ENCODE data around the gene MTPN. TPM values are rescaled to one million over a fixed set of nuclear protein-coding genes. Genes with fewer than 3 reads are reported as not detected.

MTPN gene
- polyA plus RNA-seq, 1 experiment = 260 TPM

GRCh38 chr7:135905858-135906257 lies 71.3 kb downstream of the MTPN start:
- no peaks in the 10 kb centered on the region for H3K27me3 ChIP-seq (ENCODE audit: control insufficient read depth, insufficient read depth, low read length)
- H3K27ac ChIP-seq (ENCODE audit: low read depth, low read length) = no peak overlapping the region
- CTCF ChIA-PET = no interaction called here
- H3K9me3 ChIP-seq (ENCODE audit: control insufficient read depth, insufficient read depth, low read length) = no peaks in the 10 kb centered on the region
- no peak for DNase-seq (ENCODE audit: low read depth, low spot score)
- TF ChIP-seq CTCF (IDR thresholded peaks at IDR 0.05; ENCODE audit: low read depth, low read length) = no peak
- POLR2A ChIA-PET = no interaction called here
- no peak overlapping the region for H3K4me3 ChIP-seq (ENCODE audit: low read depth, low read length)

- no peak for TF ChIP-seq CTCF (IDR thresholded peaks at IDR 0.05; ENCODE audit: low read depth, low read length)
- no peak overlapping the region for H3K4me3 ChIP-seq (ENCODE audit: low read depth, low read length)
- POLR2A ChIA-PET = no interaction called here
- no peak overlapping the region for H3K27ac ChIP-seq (ENCODE audit: low read depth, low read length)
- H3K9me3 ChIP-seq (ENCODE audit: control insufficient read depth, insufficient read depth, low read length) = no peaks in the 10 kb centered on the region
- DNase-seq (ENCODE audit: low read depth, low spot score) = no peak
- CTCF ChIA-PET = no interaction called here
- H3K27me3 ChIP-seq (ENCODE audit: control insufficient read depth, insufficient read depth, low read length) = no peaks in the 10 kb centered on the region
Measured at GRCh38 chr7:135905355-135905754, 71.8 kb downstream of the MTPN start.

GRCh38 chr7:135904282-135904681 lies 72.9 kb downstream of the MTPN start:
- Histone ChIP-seq H3K9me3 (ENCODE audit: control insufficient read depth, insufficient read depth, low read length) (no peaks in the 10 kb centered on the region), H3K27me3 (ENCODE audit: control insufficient read depth, insufficient read depth, low read length) (no peaks in the 10 kb centered on the region), H3K4me3 (ENCODE audit: low read depth, low read length) (no peak overlapping the region), H3K27ac (ENCODE audit: low read depth, low read length) (no peak overlapping the region)
- ChIA-PET CTCF (no interaction called here), POLR2A (no interaction called here)
- no peak for DNase-seq (ENCODE audit: low read depth, low spot score)
- no peak for TF ChIP-seq CTCF (IDR thresholded peaks at IDR 0.05; ENCODE audit: low read depth, low read length)

- Histone ChIP-seq H3K4me3 (ENCODE audit: low read depth, low read length) (no peak overlapping the region), H3K9me3 (ENCODE audit: control insufficient read depth, insufficient read depth, low read length) (no peaks in the 10 kb centered on the region), H3K27me3 (ENCODE audit: control insufficient read depth, insufficient read depth, low read length) (no peaks in the 10 kb centered on the region), H3K27ac (ENCODE audit: low read depth, low read length) (no peak overlapping the region)
- TF ChIP-seq CTCF (IDR thresholded peaks at IDR 0.05; ENCODE audit: low read depth, low read length) = no peak
- CTCF ChIA-PET = no interaction called here
- no peak for DNase-seq (ENCODE audit: low read depth, low spot score)
- POLR2A ChIA-PET = no interaction called here
Measured at GRCh38 chr7:135901585-135902540, 75.3 kb downstream of the MTPN start.

GRCh38 chr7:135900065-135900546 lies 77.1 kb downstream of the MTPN start:
- no peaks in the 10 kb centered on the region for H3K9me3 ChIP-seq (ENCODE audit: control insufficient read depth, insufficient read depth, low read length)
- DNase-seq (ENCODE audit: low read depth, low spot score) = no peak
- H3K27ac ChIP-seq (ENCODE audit: low read depth, low read length) = no peak overlapping the region
- ChIA-PET POLR2A (no interaction called here), CTCF (no interaction called here)
- no peak overlapping the region for H3K4me3 ChIP-seq (ENCODE audit: low read depth, low read length)
- no peak for TF ChIP-seq CTCF (IDR thresholded peaks at IDR 0.05; ENCODE audit: low read depth, low read length)
- H3K27me3 ChIP-seq (ENCODE audit: control insufficient read depth, insufficient read depth, low read length) = no peaks in the 10 kb centered on the region
